Measurements from ENCODE around the gene OBI1.

- TF ChIP-seq POLR2A (IDR thresholded peaks at IDR 0.05; ENCODE audit: low read length), result no peak
- TF ChIP-seq GATA1 (IDR thresholded peaks at IDR 0.05; ENCODE audit: low read depth, low read length), result no peak
Measured at GRCh38 chr13:78592584-78592983, 66.4 kb downstream of the OBI1 start.

All from erythroblast (primary cell).